ENCODE measurements around the gene DCLRE1C. TPM values are rescaled to one million over a fixed set of nuclear protein-coding genes. Genes with fewer than 3 reads are reported as not detected.
A peak's percentile ranks its signal among the peaks of the same experiment; 100 is the strongest.

Gene DCLRE1C
- total and polyA plus RNA-seq, 2 experiments from 2014 or later = 7.8 to 8.0 TPM

DNA sequence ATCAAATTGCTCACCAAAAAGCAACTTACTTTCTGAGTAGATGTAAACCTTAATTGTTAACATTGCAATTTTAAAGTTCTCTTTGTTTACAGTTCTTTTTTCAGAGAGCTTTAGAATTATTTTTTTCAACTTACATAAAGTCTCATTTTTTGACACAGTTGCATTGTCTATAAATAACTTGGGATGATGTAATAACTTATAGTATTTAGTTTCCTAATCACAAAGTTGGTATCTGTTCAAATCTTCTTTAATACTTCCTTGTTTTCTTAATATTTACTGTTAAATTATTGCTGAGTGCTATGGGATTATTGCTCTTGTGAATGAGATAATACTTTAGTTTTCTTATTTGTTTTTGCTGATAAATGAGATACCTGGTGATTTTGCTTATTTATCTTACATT, 94.1 kb downstream of the DCLRE1C start:
- Histone ChIP-seq H3K9me2 (replicated peaks; ENCODE audit: insufficient read depth) (no peaks in the 10 kb centered on the region), H3K27ac (peak overlapping the region; percentile 67), H3K79me2 (no peaks in the 10 kb centered on the region), H3K4me1 (ENCODE audit: insufficient read depth) (peaks cover 13% of the 10 kb centered on the region), H2AFZ (no peak overlapping the region), H3K4me2 (no peak overlapping the region), H3K36me3 (replicated peaks; ENCODE audit: insufficient read depth, low read depth) (no peaks in the 10 kb centered on the region), H3K27me3 (no peaks in the 10 kb centered on the region), H3K4me3 (no peak overlapping the region), H3K9me3 (ENCODE audit: low read depth) (no peaks in the 10 kb centered on the region), H4K20me1 (ENCODE audit: insufficient read depth, poor library complexity, severe bottlenecking) (no peaks in the 10 kb centered on the region)
- TF ChIP-seq EZH2 (IDR thresholded peaks at IDR 0.05; ENCODE audit: borderline replicate concordance) = no peak
- TF ChIP-seq, protein P1, sequence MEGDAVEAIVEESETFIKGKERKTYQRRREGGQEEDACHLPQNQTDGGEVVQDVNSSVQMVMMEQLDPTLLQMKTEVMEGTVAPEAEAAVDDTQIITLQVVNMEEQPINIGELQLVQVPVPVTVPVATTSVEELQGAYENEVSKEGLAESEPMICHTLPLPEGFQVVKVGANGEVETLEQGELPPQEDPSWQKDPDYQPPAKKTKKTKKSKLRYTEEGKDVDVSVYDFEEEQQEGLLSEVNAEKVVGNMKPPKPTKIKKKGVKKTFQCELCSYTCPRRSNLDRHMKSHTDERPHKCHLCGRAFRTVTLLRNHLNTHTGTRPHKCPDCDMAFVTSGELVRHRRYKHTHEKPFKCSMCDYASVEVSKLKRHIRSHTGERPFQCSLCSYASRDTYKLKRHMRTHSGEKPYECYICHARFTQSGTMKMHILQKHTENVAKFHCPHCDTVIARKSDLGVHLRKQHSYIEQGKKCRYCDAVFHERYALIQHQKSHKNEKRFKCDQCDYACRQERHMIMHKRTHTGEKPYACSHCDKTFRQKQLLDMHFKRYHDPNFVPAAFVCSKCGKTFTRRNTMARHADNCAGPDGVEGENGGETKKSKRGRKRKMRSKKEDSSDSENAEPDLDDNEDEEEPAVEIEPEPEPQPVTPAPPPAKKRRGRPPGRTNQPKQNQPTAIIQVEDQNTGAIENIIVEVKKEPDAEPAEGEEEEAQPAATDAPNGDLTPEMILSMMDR (IDR thresholded peaks at IDR 0.05; ENCODE audit: poor library complexity) = no peak
- TF ChIP-seq EZH2phosphoT487 (IDR thresholded peaks at IDR 0.05; ENCODE audit: low read depth, severe bottlenecking, unreplicated experiment) = no peak
- DNase-seq (ENCODE audit: low spot score) = no peak

DNA sequence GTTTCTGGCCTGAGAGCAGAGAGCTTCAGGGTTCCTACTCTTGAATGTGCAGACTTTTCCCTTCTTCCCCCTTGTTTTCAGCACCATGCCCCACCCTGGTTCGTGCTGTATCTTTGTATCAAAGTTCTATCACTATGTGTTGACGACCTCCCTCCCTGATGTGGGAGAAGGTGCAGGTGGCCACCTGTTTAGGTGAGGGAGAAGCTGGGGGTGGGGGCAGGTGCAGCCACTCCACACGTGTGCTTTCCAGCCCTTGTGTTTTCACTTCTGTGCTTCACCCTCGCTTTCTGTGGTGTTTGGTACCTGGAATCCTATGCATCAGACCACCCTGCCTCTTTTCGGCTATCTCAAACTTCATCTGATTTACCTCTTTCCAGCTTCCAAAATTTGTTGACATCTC, 94.9 kb downstream of the DCLRE1C start:
- H3K27ac ChIP-seq = no peak overlapping the region
- H3K9me3 ChIP-seq (ENCODE audit: low read depth) = no peaks in the 10 kb centered on the region
- H3K79me2 ChIP-seq = no peaks in the 10 kb centered on the region
- WGBS (ENCODE audit: low lambda C conversion rate, missing lambda C conversion rate) = 87% methylated on average over 5 of the region's 5 CpGs
- H3K4me1 ChIP-seq (ENCODE audit: insufficient read depth) = peaks cover 13% of the 10 kb centered on the region
- TF ChIP-seq EZH2phosphoT487 (IDR thresholded peaks at IDR 0.05; ENCODE audit: low read depth, severe bottlenecking, unreplicated experiment) (no peak), EZH2 (IDR thresholded peaks at IDR 0.05; ENCODE audit: borderline replicate concordance) (no peak)
- TF ChIP-seq, protein P1 (IDR thresholded peaks at IDR 0.05; ENCODE audit: poor library complexity) = no peak
- H3K4me3 ChIP-seq = no peak overlapping the region
- no peaks in the 10 kb centered on the region for H3K36me3 ChIP-seq (replicated peaks; ENCODE audit: insufficient read depth, low read depth)
- no peaks in the 10 kb centered on the region for H3K9me2 ChIP-seq (replicated peaks; ENCODE audit: insufficient read depth)
- no peaks in the 10 kb centered on the region for H3K27me3 ChIP-seq
- no peak overlapping the region for H2AFZ ChIP-seq
- H4K20me1 ChIP-seq (ENCODE audit: insufficient read depth, poor library complexity, severe bottlenecking) = no peaks in the 10 kb centered on the region
- DNase-seq (ENCODE audit: low spot score) = no peak
- no peak overlapping the region for H3K4me2 ChIP-seq

DNA sequence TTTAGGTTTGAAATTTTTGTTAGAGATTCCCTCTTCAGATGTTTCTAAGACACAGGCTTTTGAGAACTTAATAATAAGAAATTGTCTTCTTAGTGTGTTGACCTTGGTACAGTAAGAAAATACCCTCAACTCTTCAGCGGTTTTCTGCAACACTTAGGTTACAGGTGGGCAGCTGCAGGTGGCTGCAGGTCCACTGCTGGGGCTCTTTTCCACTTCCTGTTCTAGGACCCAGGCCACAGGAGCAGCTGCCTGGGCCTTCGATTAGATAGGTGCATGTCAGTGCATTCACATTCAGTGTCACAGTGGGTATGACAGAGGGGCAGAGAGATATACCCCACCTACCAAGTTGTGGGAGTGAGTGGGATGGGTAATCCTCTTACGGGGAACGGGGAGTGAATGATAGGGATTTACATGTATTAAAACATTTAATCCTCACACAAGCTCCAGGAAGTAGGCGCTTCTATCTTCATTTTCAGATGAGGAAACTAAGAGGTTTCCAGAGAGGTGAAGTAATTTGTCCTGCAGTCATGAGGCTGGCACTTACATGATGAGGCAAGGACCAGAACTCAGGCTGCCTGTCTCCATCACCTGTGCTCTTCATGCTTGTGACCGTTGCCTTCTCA, 95.4 kb downstream of the DCLRE1C start:
- no peak overlapping the region for H3K27ac ChIP-seq
- WGBS (ENCODE audit: low lambda C conversion rate, missing lambda C conversion rate) = 98% methylated on average over 6 of the region's 6 CpGs
- DNase-seq (ENCODE audit: low spot score) = no peak
- H3K4me3 ChIP-seq = no peak overlapping the region
- no peaks in the 10 kb centered on the region for H3K9me3 ChIP-seq (ENCODE audit: low read depth)
- no peaks in the 10 kb centered on the region for H3K9me2 ChIP-seq (replicated peaks; ENCODE audit: insufficient read depth)
- no peaks in the 10 kb centered on the region for H3K79me2 ChIP-seq
- H4K20me1 ChIP-seq (ENCODE audit: insufficient read depth, poor library complexity, severe bottlenecking) = no peaks in the 10 kb centered on the region
- H3K4me1 ChIP-seq (ENCODE audit: insufficient read depth) = peaks cover 13% of the 10 kb centered on the region
- TF ChIP-seq, protein P1 (IDR thresholded peaks at IDR 0.05; ENCODE audit: poor library complexity) = no peak
- TF ChIP-seq EZH2 (IDR thresholded peaks at IDR 0.05; ENCODE audit: borderline replicate concordance) (no peak), EZH2phosphoT487 (IDR thresholded peaks at IDR 0.05; ENCODE audit: low read depth, severe bottlenecking, unreplicated experiment) (no peak)
- H3K4me2 ChIP-seq = no peak overlapping the region
- H3K36me3 ChIP-seq (replicated peaks; ENCODE audit: insufficient read depth, low read depth) = no peaks in the 10 kb centered on the region
- H3K27me3 ChIP-seq = no peaks in the 10 kb centered on the region
- H2AFZ ChIP-seq = no peak overlapping the region
